Effector memory CD4-positive, alpha-beta T cell (primary cell): Measurements from ENCODE around the gene PTPN1.

Experiments used
- DNase-seq, 3 donors: peaks; one replicate each; pipeline ENCODE4 v3.0.0-alpha.2; 2020
- H3K27ac ChIP-seq: 2 replicates; pipeline ENCODE4 v1.7.0; 2013; ENCODE audit warnings: mild to moderate bottlenecking, low read length, moderate library complexity; ENCODE audit not compliant: insufficient read depth, poor library complexity, severe bottlenecking
- H3K27me3 ChIP-seq: replicated peaks from 2 replicates; pipeline ENCODE4 v1.7.0; 2013; ENCODE audit warnings: mild to moderate bottlenecking, low read length; ENCODE audit not compliant: insufficient read depth, control insufficient read depth, poor library complexity, severe bottlenecking
- H3K36me3 ChIP-seq: 2 replicates; pipeline ENCODE4 v1.7.0; 2013; ENCODE audit warnings: mild to moderate bottlenecking, low read length, moderate library complexity; ENCODE audit not compliant: control insufficient read depth, insufficient read depth
- H3K4me1 ChIP-seq: 2 replicates; pipeline ENCODE4 v1.7.0; 2013; ENCODE audit warnings: low read length, mild to moderate bottlenecking; ENCODE audit not compliant: control insufficient read depth, insufficient read depth, poor library complexity, severe bottlenecking
- H3K4me3 ChIP-seq: 2 replicates; pipeline ENCODE4 v1.7.0; 2013; ENCODE audit warnings: low read length, low read depth, mild to moderate bottlenecking; ENCODE audit not compliant: insufficient read depth, poor library complexity, severe bottlenecking
- H3K9me3 ChIP-seq: 2 replicates; pipeline ENCODE4 v1.7.0; 2013; ENCODE audit warnings: mild to moderate bottlenecking, low read length, moderate library complexity; ENCODE audit not compliant: control insufficient read depth

PTPN1 gene

GRCh38 chr20:50632236-50632635, 122.1 kb downstream of the PTPN1 start:
- H3K4me1 ChIP-seq: no peaks in the 10 kb centered on the region
- no peak overlapping the region for H3K27ac ChIP-seq
- H3K27me3 ChIP-seq: no peaks in the 10 kb centered on the region
- no peak overlapping the region for H3K4me3 ChIP-seq
- H3K9me3 ChIP-seq: no peaks in the 10 kb centered on the region
- no peak for DNase-seq
- no peaks in the 10 kb centered on the region for H3K36me3 ChIP-seq

GRCh38 chr20:50632701-50633100, 122.5 kb downstream of the PTPN1 start:
- Histone ChIP-seq H3K27ac (no peak overlapping the region), H3K4me3 (no peak overlapping the region), H3K4me1 (no peaks in the 10 kb centered on the region), H3K36me3 (no peaks in the 10 kb centered on the region), H3K27me3 (no peaks in the 10 kb centered on the region), H3K9me3 (no peaks in the 10 kb centered on the region)
- no peak for DNase-seq

- no peaks in the 10 kb centered on the region for H3K4me1 ChIP-seq
- H3K9me3 ChIP-seq: no peaks in the 10 kb centered on the region
- DNase-seq: no peak
- no peak overlapping the region for H3K27ac ChIP-seq
- H3K4me3 ChIP-seq: no peak overlapping the region
- H3K27me3 ChIP-seq: no peaks in the 10 kb centered on the region
- no peaks in the 10 kb centered on the region for H3K36me3 ChIP-seq
Measured at GRCh38 chr20:50633361-50633760, 123.2 kb downstream of the PTPN1 start.

- H3K4me1 ChIP-seq: no peaks in the 10 kb centered on the region
- H3K27ac ChIP-seq: no peak overlapping the region
- H3K4me3 ChIP-seq: no peak overlapping the region
- DNase-seq: no peak
- H3K36me3 ChIP-seq: no peaks in the 10 kb centered on the region
- no peaks in the 10 kb centered on the region for H3K27me3 ChIP-seq
- H3K9me3 ChIP-seq: no peaks in the 10 kb centered on the region
Measured at GRCh38 chr20:50634191-50634590, 124.0 kb downstream of the PTPN1 start.
